Epithelial cell of alveolus of lung (primary cell): ENCODE results near the gene NADSYN1. TPM values are rescaled to one million over a fixed set of nuclear protein-coding genes. Genes with fewer than 3 reads are reported as not detected.

ENCODE experiments used
- total RNA-seq: library from RNA; depleted of rRNA; stranded (reverse); fragments of >200 nt; gene quantifications from 2 replicates; pipeline ENCODE4 v1.2.1, GENCODE V29; 2015

Gene NADSYN1
- 39.3 and 47.1 TPM in 2 replicates for total RNA-seq

GRCh38 chr11:71453037-71453917 lies at the start of gene NADSYN1:
TSS of gene NADSYN1 (plus strand) at chr11:71453203. CDS start at chr11:71453297, 94 bp downstream.

GRCh38 chr11:71448257-71449171 lies 4.5 kb upstream of the NADSYN1 start, which contains the start of gene DHCR7:
TSS of gene DHCR7 (minus strand) at chr11:71448393. CDS start at chr11:71444952, 3,441 bp downstream.

GRCh38 chr11:71526796-71527575 lies 74.0 kb downstream of the NADSYN1 start, which contains the start of gene KRTAP5-7:
TSS of gene KRTAP5-7 (plus strand) at chr11:71527267. CDS start at chr11:71527301, 34 bp downstream.

GRCh38 chr11:71537977-71538665 lies 85.1 kb downstream of the NADSYN1 start, which contains the start of gene KRTAP5-8:
TSS of gene KRTAP5-8 (plus strand) at chr11:71538025. CDS start at chr11:71538056, 31 bp downstream.

GRCh38 chr11:71548120-71548519 lies 95.1 kb downstream of the NADSYN1 start, which contains the start of gene KRTAP5-9:
TSS of gene KRTAP5-9 (plus strand) at chr11:71548420. CDS start at chr11:71548658, 238 bp downstream.

Other genes starting within 250 kb of the NADSYN1 start
- gene SHANK2, start 200.6 kb upstream of the NADSYN1 start, total RNA-seq: 9.2 and 10.8 TPM in 2 replicates
- gene DHCR7, start 4.8 kb upstream of the NADSYN1 start, total RNA-seq: 15.4 and 159 TPM in 2 replicates
- not detected in 2 replicates for gene KRTAP5-7, start 74.1 kb downstream of the NADSYN1 start, total RNA-seq
- not detected in 2 replicates for gene KRTAP5-8, start 84.8 kb downstream of the NADSYN1 start, total RNA-seq
- gene KRTAP5-9, start 95.2 kb downstream of the NADSYN1 start, total RNA-seq: not detected in 2 replicates
- gene KRTAP5-10, start 112.4 kb downstream of the NADSYN1 start, total RNA-seq: not detected in 2 replicates
- not detected in 2 replicates for gene KRTAP5-11, start 129.7 kb downstream of the NADSYN1 start, total RNA-seq